HL-60/S4 treated with retinoic acid at 250 ng/mL for 4 days and 3 days (cell line): ENCODE data around the gene PCBP2.

Experiments
- in situ Hi-C: fragments of 300-500 bp; cut with MboI; formaldehyde crosslinking; loops from 2 replicates; pipeline ENCODE4 v1.7.0; 2022; ENCODE audit warnings: low sequenced_read_pairs

PCBP2 gene

DNA sequence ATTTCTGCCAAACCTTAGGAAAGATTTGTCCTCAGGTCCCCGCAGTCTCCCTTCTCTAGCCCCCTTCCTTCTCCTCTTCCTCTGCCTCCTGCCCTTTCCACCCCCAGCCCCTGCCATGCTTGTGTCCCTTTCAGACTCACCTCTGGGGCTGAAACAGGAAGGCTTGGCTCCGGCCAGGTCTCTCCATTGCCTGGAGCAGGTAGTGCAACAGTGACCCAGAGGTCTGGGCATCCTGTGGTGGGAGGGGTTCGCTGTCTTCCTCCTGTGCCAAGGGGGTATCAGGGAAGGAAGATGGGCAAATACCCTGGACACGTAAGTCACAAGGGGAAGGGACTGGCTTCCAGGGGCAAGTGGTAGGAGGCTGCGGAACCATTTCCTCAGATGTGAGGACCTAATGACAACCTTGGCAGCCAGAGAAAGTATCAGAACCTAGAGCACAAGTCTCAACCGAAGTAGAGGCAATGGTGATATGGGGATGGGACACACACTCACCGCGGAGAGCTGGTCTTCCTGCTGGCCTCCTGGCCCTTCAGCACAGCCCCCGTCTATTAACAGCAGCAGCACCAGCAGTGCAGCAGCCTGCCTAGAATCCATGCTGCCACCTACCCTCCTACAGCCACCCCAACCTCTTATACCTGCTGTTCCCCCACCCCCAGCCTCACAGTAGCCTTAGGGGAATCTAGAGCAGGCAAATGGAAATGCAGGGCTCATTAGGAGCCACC, 55.1 kb downstream of the PCBP2 start, which contains the start of gene NPFF:
TSS of gene NPFF (minus strand) at position 604 of the 722 bp plus-strand sequence. CDS start at position 594, 10 bp downstream.
- in situ Hi-C loops: no loop called here

DNA sequence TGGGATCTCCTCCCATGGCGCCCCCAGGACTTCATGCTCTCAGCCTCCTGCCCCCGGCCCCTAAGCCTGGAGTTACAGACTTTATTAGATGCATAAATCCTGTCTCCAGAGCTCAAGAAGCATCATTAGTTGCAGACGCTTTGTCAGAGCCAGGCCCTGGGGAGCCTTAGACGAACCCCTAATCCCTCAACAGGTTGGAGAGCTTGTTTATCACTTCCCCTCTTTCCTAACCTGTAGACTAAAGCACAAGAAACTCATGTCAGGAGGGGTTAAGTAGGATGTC, 55.6 kb downstream of the PCBP2 start:
- in situ Hi-C loops: no loop called here

DNA sequence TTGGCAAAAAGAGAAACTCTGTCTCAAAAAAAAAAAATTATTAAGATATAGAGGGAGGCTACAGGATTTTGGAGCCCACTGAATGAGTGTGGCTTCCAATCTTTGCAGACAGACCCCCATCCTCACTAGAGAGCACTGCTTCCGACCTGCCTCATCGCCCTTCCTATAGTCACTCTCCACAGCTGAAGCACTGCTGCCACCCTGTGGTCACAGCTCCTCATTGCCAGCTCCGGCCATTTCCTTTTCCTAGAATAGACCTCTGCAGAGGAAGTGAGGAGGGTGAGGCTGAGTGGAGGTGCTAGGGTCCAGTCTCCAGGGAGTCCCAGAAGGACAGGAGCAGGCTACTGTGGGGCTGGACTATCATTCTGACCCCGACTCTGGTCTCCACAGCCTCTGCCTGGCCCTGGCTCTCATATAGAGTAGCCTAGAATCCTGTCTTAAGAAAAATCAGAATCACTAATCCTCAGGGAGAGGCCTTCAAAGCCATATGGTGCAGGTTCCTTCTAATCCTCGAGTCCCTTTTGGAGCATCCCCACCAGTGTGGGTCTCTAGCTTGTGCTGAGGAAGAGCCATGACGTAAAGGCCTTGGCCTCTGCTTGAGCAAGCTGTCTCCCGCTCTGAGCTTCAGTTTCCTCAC, 56.8 kb downstream of the PCBP2 start:
- in situ Hi-C loops: no loop called here

DNA sequence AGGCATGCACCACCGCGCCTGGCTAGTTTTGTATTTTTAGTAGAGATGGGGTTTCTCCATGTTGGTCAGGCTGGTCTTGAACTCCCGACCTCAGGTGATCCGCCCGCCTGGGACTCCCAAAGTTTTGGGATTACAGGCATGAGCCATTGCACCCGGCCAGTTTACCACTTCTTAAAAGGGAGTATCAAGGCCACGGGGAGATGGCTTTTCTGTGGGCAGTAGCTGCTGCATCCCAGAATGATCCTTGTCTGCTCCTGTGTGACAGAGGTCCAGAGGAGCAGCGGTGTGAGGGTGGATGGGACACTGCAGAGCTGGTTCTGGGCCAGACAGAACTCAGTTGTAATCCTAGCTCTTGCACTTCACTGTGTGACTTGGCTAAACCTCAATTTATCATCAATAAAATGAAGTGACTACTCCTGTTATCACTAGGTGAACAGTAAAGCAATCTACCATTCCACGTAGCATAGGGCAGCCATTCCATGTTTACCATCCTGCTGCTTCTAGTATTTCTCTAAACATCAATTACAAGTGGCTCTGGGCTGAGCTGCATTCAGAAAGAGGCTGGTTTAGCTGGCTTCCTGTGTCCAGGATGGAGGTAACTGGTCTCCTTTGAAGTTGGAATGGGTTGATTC, 58.4 kb downstream of the PCBP2 start:
- in situ Hi-C loops: no loop called here

DNA sequence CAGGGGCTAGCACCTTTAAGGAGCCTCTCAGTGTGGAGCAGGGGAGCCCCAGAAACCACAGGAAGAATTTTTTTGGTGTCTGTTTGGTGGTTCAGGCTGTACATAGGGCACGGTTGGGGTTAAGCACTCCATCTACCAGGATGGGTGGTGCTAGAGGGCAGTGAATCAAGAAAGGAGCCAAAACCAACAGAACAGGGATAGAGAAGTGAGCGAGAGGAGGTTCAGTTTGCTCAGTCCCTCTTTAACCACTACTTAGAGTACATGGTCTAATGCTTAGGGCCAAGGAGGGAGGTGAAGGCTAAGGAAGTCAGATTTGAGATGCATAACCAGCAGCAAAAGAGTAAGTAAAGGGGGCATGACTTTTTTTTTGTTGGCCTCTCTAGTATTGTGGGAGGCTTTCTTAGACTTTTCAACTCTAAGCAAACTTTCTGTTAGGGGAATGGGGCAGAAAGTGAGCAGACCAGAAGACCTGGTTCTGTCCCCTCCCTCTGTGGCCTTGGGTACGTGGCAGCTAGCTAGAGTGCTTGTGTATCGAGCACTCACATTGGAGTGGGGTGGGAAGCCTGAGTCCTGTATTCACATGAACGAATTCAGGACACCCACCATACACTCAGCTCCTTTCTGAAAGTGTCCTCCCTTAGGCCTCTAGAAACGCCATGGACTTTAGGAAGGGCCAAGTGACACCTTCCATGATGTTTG, 62.0 kb downstream of the PCBP2 start:
- in situ Hi-C loops: no loop called here

DNA sequence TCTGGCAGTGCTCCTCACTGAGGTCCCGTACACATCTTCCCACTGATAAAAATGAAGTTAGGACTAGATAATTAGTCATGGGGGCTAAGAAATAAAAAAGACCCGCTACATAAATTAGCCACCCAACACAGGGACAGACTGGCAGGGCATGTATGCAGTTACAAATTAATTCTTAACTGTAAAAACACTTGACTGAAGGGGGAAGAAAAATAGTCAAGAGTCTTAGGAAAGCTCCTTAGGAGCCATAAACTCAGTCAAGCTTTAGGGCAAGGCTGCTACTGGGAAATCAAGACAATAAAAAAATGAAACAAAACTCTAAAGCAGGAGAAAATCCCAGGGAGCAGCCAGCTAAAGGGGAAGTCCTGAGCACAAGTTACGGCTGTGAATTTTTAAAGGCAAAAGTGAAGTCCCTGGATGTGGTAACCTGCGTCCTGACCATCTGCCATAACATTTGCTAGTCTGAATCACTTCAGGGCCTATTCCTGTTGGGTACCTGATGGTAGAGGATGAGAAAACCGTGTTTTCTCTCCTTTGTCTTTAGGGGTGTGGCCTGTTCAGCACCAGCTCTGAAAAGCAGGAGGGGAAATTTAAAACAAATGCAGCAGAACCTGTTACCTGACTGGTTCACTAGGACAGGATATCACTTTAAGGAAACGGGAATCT, 62.9 kb downstream of the PCBP2 start:
- in situ Hi-C loops: no loop called here

DNA sequence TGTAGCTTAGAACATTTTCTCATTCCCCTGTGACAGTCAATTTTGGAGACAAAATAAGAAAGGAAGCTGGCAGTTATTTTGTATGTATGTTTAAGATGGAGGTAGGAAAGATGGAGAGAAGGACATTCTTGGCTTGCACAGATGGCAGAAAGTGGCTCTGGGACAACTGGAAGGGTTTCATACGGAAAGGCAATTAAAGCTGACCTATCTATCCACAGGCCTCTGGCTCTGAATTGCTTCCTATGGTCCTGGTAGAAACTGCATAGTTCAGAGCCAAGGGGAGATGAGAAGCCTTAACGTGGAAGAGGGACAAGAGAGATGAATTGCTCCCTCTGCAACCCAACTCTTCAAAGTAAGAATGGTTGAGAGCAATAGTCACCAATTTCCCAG, 63.4 kb downstream of the PCBP2 start:
- in situ Hi-C loops: no loop called here

DNA sequence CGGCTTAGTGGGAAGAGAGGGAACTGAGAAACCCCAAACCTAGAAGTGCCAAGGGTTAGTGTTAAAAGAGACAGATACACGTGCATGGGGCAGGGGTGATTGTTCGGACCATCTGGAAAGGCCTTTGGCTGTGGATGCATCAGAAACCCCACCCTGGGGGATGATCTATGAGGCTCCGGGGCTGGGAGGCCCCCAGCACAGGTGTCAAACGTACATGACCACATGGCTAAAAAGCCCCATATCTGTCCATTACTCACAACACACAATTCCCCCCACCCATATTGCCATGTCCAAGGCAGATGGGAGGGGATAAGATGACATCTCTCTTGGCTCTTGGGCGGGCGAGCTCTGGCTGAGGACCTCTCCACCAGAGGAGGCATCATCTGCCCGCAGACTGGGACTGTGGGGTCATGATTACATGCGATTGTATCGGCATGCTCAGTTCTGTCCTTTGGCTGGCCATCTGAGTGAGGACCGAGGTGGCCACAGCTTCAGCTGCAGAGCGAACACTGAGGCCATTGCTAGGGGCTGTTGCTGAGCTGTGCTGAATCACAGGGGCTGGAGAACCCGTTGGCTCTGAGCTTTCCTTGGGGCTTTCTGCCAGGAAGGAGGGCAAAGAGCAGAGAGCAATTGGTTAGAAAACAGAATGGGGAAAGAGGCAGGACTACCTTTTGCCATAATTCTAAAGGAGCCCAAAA, 65.0 kb downstream of the PCBP2 start:
- in situ Hi-C loops: no loop called here

DNA sequence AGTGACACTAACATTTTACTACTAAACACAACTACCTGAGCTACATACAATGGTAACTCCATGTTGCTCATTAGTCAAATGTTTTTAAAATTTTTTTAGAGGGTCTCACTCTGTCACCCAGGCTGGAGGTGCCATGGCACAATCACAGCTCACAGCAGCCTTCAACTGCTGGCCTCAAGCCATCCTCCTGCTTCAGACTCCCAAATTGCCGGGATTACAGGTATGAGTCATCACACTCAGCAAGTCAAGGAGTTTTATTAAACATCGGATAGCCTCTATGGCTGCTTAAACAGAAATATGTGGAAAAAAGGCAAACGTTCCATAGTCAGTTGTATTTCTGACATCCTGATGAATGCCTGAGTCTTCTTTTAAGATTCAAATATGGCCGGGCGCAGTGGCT, 66.5 kb downstream of the PCBP2 start:
- in situ Hi-C loops: no loop called here

DNA sequence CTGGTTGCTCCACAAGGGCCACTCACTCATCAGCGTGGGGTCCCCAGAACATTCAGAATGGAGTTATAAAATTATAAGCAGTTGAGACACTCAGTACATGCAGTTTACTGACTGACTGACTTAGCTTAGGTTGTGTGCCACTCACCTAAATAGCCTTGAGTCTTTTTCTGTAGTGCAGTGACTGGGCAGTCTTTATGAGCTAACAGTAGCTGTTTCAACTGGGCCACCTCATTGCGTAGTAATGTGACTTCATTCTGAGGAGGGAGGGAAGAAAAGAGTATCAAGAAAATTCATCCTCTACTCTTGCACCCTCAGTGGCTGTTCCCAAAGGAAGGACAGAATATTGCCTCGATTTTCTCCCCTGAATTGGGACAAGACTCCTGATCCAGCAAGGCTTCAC, 71.2 kb downstream of the PCBP2 start:
- in situ Hi-C loops: no loop called here

DNA sequence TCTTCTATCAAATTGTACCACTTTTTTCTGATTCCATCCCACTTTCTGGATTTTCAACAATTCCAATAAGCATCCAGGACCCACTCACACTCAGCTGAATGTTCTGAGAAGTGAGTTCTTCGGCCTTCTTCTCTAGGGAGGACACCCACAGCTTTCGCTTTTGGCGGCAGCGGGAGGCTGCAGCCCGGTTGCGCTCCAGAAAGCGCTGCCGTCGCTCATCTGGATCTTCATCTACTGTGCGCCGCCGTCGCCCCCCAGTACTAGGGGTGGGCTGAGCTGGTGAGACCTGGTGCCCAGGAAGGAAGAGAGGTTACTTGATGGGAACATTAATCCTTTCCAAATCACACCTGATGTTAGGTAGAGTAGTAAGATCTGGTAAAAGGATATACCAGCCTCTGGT, 72.6 kb downstream of the PCBP2 start:
- in situ Hi-C loops: no loop called here

DNA sequence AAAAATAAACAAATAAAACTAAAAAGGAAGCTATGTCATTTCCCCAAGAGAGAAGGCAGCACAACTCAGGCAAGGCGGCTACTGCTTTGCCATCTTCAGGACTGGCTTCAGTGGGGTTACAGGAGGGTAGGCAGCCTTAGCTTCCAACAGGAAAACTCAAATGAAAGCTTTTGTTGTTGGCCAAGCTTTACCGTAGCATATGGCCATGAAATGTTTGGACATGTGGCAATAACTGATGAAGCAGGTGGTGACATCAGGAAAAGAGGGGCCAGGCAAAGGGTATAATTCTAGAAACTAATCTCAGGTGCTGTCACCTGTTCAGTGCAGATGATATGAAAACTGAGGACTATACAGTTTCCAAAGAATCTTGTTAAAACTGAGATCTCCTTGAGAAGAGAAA, 78.2 kb downstream of the PCBP2 start:
- in situ Hi-C loops: no loop called here
